HEK293 (cell line): ENCODE measurements around the gene ZMYM1.
A peak's percentile ranks its signal among the peaks of the same experiment; 100 is the strongest.

Experiments used
- CTCF ChIA-PET: fragments of 350-600 bp; formaldehyde crosslinking; extraction: SDS; loops from one replicate; lab custom pipeline; 2021; ENCODE audit warnings: antibody characterized with exemption; lab: Yijun Ruan, JAX
- POLR2A ChIA-PET: fragments of 300-600 bp; formaldehyde crosslinking; extraction: SDS; loops from one replicate; lab custom pipeline; 2020; ENCODE audit warnings: antibody characterized with exemption, inconsistent platforms; lab: Yijun Ruan, JAX
- H3K27ac ChIP-seq: fragments of 200-500 bp; sonication (Bioruptor generic); 2 replicates; pipeline ENCODE4 v1.5.1; 2014; ENCODE audit warnings: low read depth, low read length, control low read depth, inconsistent platforms; ENCODE audit errors: extremely low read depth
- H3K36me3 ChIP-seq, 2 experiments: fragments of 200-500 bp in 1 of 2; sonication (Bioruptor generic) in 1 of 2; 1 replicate in 1 of 2; 2 replicates in 1 of 2; pipeline ENCODE4 v1.5.1; 2014 to 2017; ENCODE audit warnings: inconsistent platforms in 2 of 2, low read length in 2 of 2; ENCODE audit not compliant: control insufficient read depth in 2 of 2, insufficient read depth in 1 of 2
- H3K4me1 ChIP-seq: fragments of 200-500 bp; sonication (Bioruptor generic); 2 replicates; pipeline ENCODE4 v1.5.1; 2014; ENCODE audit warnings: mild to moderate bottlenecking, low read length, inconsistent platforms; ENCODE audit not compliant: control insufficient read depth, insufficient read depth
- H3K4me3 ChIP-seq: 2 replicates; pipeline ENCODE4 v1.5.1; 2011; ENCODE audit warnings: low read depth, mild to moderate bottlenecking, control low read depth, low read length, moderate library complexity
- H3K9me3 ChIP-seq: fragments of 200-500 bp; sonication (Bioruptor generic); 2 replicates; pipeline ENCODE4 v1.5.1; 2014; ENCODE audit warnings: low read depth, low read length, inconsistent platforms; ENCODE audit not compliant: control insufficient read depth, insufficient read depth
- FEZF1 ChIP-seq: fragments of 450-650 bp; formaldehyde crosslinking; IDR thresholded peaks from 2 replicates; pipeline ENCODE4 v1.5.1; 2016; ENCODE audit warnings: missing biosample characterization, missing genetic modification characterization
- SETDB1 ChIP-seq: IDR thresholded peaks from one replicate; pipeline ENCODE4 v1.6.1; 2017; ENCODE audit warnings: mild to moderate bottlenecking, low read length, moderate library complexity, mixed read lengths; ENCODE audit not compliant: insufficient read length
- TRIM28 ChIP-seq: IDR thresholded peaks from 2 replicates; pipeline ENCODE4 v1.6.1; 2011; ENCODE audit warnings: low read length, control low read depth, borderline replicate concordance
- ZFP37 ChIP-seq: fragments of 450-650 bp; formaldehyde crosslinking; IDR thresholded peaks from 2 replicates; pipeline ENCODE4 v1.5.1; 2016; ENCODE audit warnings: missing biosample characterization, missing genetic modification characterization
- ZNF112 ChIP-seq: fragments of 450-650 bp; formaldehyde crosslinking; IDR thresholded peaks from 2 replicates; pipeline ENCODE4 v1.5.0; 2017; ENCODE audit warnings: missing biosample characterization, missing genetic modification characterization
- ZNF341 ChIP-seq: fragments of 450-650 bp; formaldehyde crosslinking; IDR thresholded peaks from 2 replicates; pipeline ENCODE4; 2016; ENCODE audit warnings: low read depth, missing biosample characterization, missing genetic modification characterization
- ZNF391 ChIP-seq: fragments of 450-650 bp; formaldehyde crosslinking; IDR thresholded peaks from 2 replicates; pipeline ENCODE4 v1.5.1; 2016; ENCODE audit warnings: low read depth, missing biosample characterization, missing genetic modification characterization, borderline replicate concordance
- ZNF510 ChIP-seq: fragments of 450-650 bp; formaldehyde crosslinking; IDR thresholded peaks from 2 replicates; pipeline ENCODE4 v1.5.1; 2018; ENCODE audit warnings: mild to moderate bottlenecking, missing genetic modification characterization, missing biosample characterization; ENCODE audit not compliant: insufficient replicate concordance
- ZNF549 ChIP-seq: fragments of 450-650 bp; IDR thresholded peaks from 2 replicates; pipeline ENCODE4 v1.5.1; 2018; ENCODE audit warnings: missing biosample characterization, missing genetic modification characterization, mild to moderate bottlenecking, inconsistent platforms, moderate library complexity
- ZNF596 ChIP-seq: fragments of 450-650 bp; IDR thresholded peaks from 2 replicates; pipeline ENCODE4 v1.5.0; 2018; ENCODE audit warnings: missing biosample characterization, mild to moderate bottlenecking, missing genetic modification characterization, moderate library complexity
- ZNF777 ChIP-seq: fragments of 450-650 bp; formaldehyde crosslinking; IDR thresholded peaks from 2 replicates; pipeline ENCODE4 v1.5.1; 2017; ENCODE audit warnings: missing biosample characterization, missing genetic modification characterization, borderline replicate concordance
- TF ChIP-seq, protein P1 (sequence below): fragments of 450-650 bp; formaldehyde crosslinking; IDR thresholded peaks from 2 replicates; pipeline ENCODE4 v1.5.1; 2016; ENCODE audit warnings: missing biosample characterization, missing genetic modification characterization
- TF ChIP-seq, protein P2 (sequence below): fragments of 450-650 bp; formaldehyde crosslinking; IDR thresholded peaks from 2 replicates; pipeline ENCODE4 v1.5.1; 2016; ENCODE audit warnings: missing biosample characterization, missing genetic modification characterization
- TF ChIP-seq, protein P3 (sequence below): fragments of 450-650 bp; formaldehyde crosslinking; IDR thresholded peaks from 2 replicates; pipeline ENCODE4 v1.5.1; 2016; ENCODE audit warnings: missing biosample characterization, missing genetic modification characterization
- TF ChIP-seq, protein P4 (sequence below): fragments of 450-650 bp; formaldehyde crosslinking; IDR thresholded peaks from 2 replicates; pipeline ENCODE4 v1.5.1; 2017; ENCODE audit warnings: missing biosample characterization, missing genetic modification characterization
- TF ChIP-seq, protein P5 (sequence below): fragments of 450-650 bp; formaldehyde crosslinking; IDR thresholded peaks from 2 replicates; pipeline ENCODE4 v1.5.1; 2016; ENCODE audit warnings: missing biosample characterization, missing genetic modification characterization

The ZMYM1 gene

DNA sequence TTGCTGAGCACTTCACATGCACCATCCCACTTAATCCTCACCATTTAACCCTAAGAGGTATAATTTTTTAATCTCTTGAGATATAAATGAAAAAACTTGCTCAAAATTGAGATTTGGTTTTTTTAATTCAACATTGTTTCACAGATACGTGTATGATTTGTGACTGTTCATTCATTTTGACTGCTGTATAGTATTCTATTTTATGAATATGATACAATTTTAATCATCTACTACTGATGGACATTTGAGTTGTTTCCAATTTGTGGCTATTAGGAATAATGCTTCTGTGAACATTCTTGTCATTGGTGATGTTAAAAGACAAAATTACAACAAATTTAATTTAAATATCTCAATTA is 46.8 kb upstream of the ZMYM1 start (continued):
- TF ChIP-seq ZNF391 (tag by site-specific recombination): no peak
- TF ChIP-seq SETDB1: peak; percentile 46
- peak; percentile 1 for TF ChIP-seq ZNF510
- TF ChIP-seq, protein P1, sequence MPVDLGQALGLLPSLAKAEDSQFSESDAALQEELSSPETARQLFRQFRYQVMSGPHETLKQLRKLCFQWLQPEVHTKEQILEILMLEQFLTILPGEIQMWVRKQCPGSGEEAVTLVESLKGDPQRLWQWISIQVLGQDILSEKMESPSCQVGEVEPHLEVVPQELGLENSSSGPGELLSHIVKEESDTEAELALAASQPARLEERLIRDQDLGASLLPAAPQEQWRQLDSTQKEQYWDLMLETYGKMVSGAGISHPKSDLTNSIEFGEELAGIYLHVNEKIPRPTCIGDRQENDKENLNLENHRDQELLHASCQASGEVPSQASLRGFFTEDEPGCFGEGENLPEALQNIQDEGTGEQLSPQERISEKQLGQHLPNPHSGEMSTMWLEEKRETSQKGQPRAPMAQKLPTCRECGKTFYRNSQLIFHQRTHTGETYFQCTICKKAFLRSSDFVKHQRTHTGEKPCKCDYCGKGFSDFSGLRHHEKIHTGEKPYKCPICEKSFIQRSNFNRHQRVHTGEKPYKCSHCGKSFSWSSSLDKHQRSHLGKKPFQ: no peak
- TF ChIP-seq ZNF112 (tag by site-specific recombination): no peak
- no peak for TF ChIP-seq ZNF549 (tag by site-specific recombination)

DNA sequence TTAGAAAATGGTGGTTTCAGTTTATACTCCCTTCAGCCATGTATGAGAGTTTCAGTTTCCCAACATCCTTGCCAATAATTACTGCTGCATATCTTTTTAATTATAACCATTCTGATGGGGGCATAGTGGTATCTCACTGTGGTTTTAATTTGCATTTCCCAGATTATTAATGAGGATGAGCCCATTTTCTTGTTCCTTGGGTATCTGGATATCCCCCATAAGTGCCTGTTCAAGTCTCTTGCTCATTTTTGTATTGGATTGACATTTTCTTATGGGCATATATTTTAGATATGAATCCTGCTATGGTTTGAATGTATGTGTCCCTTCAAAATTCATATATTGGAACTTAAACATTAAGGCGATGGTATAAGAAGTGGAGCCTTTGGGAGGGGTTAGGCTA is 45.8 kb upstream of the ZMYM1 start:
- no peak overlapping the region for H3K4me3 ChIP-seq
- CTCF ChIA-PET: no interaction called here
- TF ChIP-seq ZFP37 (tag by site-specific recombination): no peak
- TF ChIP-seq, protein P2, sequence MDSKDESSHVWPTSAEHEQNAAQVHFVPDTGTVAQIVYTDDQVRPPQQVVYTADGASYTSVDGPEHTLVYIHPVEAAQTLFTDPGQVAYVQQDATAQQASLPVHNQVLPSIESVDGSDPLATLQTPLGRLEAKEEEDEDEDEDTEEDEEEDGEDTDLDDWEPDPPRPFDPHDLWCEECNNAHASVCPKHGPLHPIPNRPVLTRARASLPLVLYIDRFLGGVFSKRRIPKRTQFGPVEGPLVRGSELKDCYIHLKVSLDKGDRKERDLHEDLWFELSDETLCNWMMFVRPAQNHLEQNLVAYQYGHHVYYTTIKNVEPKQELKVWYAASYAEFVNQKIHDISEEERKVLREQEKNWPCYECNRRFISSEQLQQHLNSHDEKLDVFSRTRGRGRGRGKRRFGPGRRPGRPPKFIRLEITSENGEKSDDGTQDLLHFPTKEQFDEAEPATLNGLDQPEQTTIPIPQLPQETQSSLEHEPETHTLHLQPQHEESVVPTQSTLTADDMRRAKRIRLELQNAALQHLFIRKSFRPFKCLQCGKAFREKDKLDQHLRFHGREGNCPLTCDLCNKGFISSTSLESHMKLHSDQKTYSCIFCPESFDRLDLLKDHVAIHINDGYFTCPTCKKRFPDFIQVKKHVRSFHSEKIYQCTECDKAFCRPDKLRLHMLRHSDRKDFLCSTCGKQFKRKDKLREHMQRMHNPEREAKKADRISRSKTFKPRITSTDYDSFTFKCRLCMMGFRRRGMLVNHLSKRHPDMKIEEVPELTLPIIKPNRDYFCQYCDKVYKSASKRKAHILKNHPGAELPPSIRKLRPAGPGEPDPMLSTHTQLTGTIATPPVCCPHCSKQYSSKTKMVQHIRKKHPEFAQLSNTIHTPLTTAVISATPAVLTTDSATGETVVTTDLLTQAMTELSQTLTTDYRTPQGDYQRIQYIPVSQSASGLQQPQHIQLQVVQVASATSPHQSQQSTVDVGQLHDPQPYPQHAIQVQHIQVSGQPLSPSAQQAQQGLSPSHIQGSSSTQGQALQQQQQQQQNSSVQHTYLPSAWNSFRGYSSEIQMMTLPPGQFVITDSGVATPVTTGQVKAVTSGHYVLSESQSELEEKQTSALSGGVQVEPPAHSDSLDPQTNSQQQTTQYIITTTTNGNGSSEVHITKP (tag by site-specific recombination): no peak
- TF ChIP-seq, protein P3, sequence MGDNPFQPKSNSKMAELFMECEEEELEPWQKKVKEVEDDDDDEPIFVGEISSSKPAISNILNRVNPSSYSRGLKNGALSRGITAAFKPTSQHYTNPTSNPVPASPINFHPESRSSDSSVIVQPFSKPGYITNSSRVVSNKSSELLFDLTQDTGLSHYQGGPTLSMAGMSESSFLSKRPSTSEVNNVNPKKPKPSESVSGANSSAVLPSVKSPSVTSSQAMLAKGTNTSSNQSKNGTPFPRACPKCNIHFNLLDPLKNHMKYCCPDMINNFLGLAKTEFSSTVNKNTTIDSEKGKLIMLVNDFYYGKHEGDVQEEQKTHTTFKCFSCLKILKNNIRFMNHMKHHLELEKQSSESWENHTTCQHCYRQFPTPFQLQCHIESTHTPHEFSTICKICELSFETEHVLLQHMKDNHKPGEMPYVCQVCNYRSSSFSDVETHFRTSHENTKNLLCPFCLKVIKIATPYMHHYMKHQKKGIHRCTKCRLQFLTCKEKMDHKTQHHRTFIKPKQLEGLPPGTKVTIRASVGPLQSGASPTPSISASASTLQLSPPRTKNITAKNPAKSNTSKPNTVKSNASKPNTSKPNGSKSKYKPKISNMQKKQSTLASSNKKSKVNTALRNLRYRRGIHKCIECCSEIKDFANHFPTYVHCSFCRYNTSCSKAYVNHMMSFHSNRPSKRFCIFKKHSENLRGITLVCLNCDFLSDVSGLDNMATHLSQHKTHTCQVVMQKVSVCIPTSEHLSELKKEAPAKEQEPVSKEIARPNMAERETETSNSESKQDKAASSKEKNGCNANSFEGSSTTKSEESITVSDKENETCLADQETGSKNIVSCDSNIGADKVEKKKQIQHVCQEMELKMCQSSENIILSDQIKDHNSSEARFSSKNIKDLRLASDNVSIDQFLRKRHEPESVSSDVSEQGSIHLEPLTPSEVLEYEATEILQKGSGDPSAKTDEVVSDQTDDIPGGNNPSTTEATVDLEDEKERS: 0 out of 2 replicates have a peak, but pooled peaks have one; percentile 30
- TF ChIP-seq SETDB1: peak; percentile 96
- TF ChIP-seq, protein P4, sequence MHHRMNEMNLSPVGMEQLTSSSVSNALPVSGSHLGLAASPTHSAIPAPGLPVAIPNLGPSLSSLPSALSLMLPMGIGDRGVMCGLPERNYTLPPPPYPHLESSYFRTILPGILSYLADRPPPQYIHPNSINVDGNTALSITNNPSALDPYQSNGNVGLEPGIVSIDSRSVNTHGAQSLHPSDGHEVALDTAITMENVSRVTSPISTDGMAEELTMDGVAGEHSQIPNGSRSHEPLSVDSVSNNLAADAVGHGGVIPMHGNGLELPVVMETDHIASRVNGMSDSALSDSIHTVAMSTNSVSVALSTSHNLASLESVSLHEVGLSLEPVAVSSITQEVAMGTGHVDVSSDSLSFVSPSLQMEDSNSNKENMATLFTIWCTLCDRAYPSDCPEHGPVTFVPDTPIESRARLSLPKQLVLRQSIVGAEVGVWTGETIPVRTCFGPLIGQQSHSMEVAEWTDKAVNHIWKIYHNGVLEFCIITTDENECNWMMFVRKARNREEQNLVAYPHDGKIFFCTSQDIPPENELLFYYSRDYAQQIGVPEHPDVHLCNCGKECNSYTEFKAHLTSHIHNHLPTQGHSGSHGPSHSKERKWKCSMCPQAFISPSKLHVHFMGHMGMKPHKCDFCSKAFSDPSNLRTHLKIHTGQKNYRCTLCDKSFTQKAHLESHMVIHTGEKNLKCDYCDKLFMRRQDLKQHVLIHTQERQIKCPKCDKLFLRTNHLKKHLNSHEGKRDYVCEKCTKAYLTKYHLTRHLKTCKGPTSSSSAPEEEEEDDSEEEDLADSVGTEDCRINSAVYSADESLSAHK (tag by site-specific recombination): peak; percentile 33; the same call in 1 of the 2 replicates
- no peak for TF ChIP-seq ZNF596 (tag by site-specific recombination)
- TF ChIP-seq FEZF1 (tag by site-specific recombination): no peak
- TF ChIP-seq, all 188 proteins: peak for 3
- Histone ChIP-seq H3K9me3 (no peaks in the 10 kb centered on the region), H3K4me1 (no peaks in the 10 kb centered on the region), H3K27ac (no peak overlapping the region), H3K36me3 (peaks cover 0 to 4% of the 10 kb centered on the region in 2 experiments; a peak in 2 of 3 replicates)
- POLR2A ChIA-PET: no interaction called here

DNA sequence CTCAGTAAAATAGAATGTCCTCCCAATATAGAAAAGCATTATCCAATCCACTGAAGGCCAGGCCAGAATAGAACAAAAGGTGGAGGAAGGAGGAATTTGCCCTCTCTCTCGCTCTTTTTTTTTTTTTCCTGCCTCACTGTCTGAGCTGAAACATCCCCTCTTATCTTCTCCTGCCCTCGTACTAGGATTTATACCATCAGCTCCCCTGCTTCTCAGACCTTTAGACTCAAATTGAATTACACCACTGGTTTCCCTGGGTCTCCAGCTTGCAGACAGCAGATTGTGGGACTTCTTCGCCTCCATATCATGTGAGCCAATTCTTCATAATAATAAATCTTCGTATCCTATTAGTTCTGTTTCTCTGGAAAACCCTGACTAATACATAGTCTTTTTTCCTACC is 42.6 kb upstream of the ZMYM1 start:
- POLR2A ChIA-PET: no interaction called here
- H3K4me1 ChIP-seq: no peaks in the 10 kb centered on the region
- no peaks in the 10 kb centered on the region for H3K36me3 ChIP-seq
- no peaks in the 10 kb centered on the region for H3K9me3 ChIP-seq
- H3K27ac ChIP-seq: no peak overlapping the region
- CTCF ChIA-PET: no interaction called here
- no peak overlapping the region for H3K4me3 ChIP-seq
- TF ChIP-seq, protein P5, sequence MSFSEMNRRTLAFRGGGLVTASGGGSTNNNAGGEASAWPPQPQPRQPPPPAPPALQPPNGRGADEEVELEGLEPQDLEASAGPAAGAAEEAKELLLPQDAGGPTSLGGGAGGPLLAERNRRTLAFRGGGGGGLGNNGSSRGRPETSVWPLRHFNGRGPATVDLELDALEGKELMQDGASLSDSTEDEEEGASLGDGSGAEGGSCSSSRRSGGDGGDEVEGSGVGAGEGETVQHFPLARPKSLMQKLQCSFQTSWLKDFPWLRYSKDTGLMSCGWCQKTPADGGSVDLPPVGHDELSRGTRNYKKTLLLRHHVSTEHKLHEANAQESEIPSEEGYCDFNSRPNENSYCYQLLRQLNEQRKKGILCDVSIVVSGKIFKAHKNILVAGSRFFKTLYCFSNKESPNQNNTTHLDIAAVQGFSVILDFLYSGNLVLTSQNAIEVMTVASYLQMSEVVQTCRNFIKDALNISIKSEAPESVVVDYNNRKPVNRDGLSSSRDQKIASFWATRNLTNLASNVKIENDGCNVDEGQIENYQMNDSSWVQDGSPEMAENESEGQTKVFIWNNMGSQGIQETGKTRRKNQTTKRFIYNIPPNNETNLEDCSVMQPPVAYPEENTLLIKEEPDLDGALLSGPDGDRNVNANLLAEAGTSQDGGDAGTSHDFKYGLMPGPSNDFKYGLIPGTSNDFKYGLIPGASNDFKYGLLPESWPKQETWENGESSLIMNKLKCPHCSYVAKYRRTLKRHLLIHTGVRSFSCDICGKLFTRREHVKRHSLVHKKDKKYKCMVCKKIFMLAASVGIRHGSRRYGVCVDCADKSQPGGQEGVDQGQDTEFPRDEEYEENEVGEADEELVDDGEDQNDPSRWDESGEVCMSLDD (tag by site-specific recombination): no peak
- TF ChIP-seq, protein P3: no peak
- TF ChIP-seq ZNF777 (tag by site-specific recombination) (no peak), TRIM28 (no peak), ZNF341 (tag by site-specific recombination) (no peak)
